Urinary bladder (tissue), 4 donors: ENCODE data around the gene RGMA. TPM values are rescaled to one million over a fixed set of nuclear protein-coding genes. Genes with fewer than 3 reads are reported as not detected.

ENCODE experiments used
- DNase-seq: peaks from one replicate; pipeline ENCODE4 v3.0.0-alpha.2; 2015; ENCODE audit errors: extremely low spot score
- H3K27ac ChIP-seq: one replicate; pipeline ENCODE4 v1.5.1; 2013; ENCODE audit warnings: low read depth, mild to moderate bottlenecking, moderate library complexity
- H3K36me3 ChIP-seq: one replicate; pipeline ENCODE4 v1.6.1; 2013; ENCODE audit warnings: mild to moderate bottlenecking, moderate library complexity; ENCODE audit not compliant: insufficient read depth
- H3K4me1 ChIP-seq: one replicate; pipeline ENCODE4 v1.6.1; 2013; ENCODE audit warnings: mild to moderate bottlenecking, moderate library complexity; ENCODE audit not compliant: insufficient read depth
- H3K4me3 ChIP-seq: one replicate; pipeline ENCODE4 v1.5.1; 2013; ENCODE audit warnings: low read depth, low read length
- WGBS: extraction: QIAGEN DNeasy Blood & Tissue Kit; methylation state at CpG from one replicate; pipeline ENCODE4 v1.1.7; 2013; 5-methylcytosine and 5-hydroxymethylcytosine counted together
- polyA plus RNA-seq: library from polyadenylated mRNA; stranded (reverse); fragments of 200-250 nt; gene quantifications from one replicate; pipeline ENCODE4 v1.2.3, GENCODE V29; 2013
- total RNA-seq: library from RNA; depleted of rRNA; stranded (reverse); fragments of >200 nt; gene quantifications from one replicate; pipeline ENCODE4 v1.2.3, GENCODE V29; 2014
- donor health status: healthy with polysubstance abuse.
- donor health status: healthy.

RGMA gene
- total and polyA plus RNA-seq, 2 donors = 3.4 to 13.6 TPM

- Histone ChIP-seq H3K4me1 (no peaks in the 10 kb centered on the region), H3K4me3 (no peak overlapping the region), H3K36me3 (no peaks in the 10 kb centered on the region), H3K27ac (no peak overlapping the region)
- WGBS = 91% methylated on average over 7 of the region's 7 CpGs
- DNase-seq = no peak
These were observed 32.2 kb downstream of the RGMA start for GRCh38 chr15:93056836-93057235.

- 86% methylated on average over 11 of the region's 11 CpGs for WGBS
- H3K4me3 ChIP-seq = no peak overlapping the region
- no peaks in the 10 kb centered on the region for H3K4me1 ChIP-seq
- H3K36me3 ChIP-seq = no peaks in the 10 kb centered on the region
- H3K27ac ChIP-seq = no peak overlapping the region
- DNase-seq = no peak
These were observed 33.8 kb downstream of the RGMA start for GRCh38 chr15:93055211-93055610.

- H3K4me1 ChIP-seq = no peaks in the 10 kb centered on the region
- 94% methylated on average over 39 of the region's 39 CpGs for WGBS
These were observed 36.7 kb downstream of the RGMA start for GRCh38 chr15:93052090-93052879.

DNA sequence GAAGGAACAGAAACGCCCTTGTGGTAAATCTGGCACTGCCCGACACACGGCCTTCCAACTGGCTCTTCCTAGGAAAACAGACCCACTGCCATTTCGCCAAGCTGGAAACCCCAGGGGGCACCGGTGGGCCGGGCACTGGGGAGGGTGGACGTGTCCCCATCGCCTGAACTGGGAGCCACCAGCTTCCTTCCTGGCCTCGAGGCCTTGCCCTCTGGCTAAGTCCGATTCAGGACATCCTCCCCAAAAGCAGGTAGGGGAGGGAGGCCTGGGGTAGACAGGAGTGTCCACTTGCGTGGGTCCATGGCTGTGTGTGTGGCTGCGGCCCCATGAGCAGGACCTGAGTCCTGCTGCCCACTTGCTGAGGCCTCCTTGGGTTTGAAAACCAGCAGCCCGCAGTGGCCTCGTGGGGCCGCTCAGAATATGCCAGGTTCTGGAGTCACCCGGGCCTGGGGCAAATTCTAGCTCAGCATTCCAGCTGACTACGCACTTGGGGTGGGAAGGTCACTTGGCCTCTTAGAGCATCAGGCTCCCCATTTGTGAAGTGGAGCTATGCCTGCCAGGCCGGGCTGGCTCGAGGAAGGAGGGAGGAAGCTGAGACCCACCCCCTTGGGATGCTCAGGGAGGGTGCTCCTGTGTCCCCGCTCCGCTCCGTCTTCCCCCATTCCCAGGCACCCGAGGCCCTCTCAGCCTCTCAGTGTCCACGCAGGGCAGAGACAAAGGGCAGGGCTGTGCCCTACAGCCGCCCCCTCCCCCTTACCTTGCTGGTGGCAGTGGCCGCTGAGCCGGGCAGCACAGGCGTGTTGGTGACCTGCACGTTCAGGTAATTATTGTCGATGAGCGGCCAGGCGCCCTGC is 37.5 kb downstream of the RGMA start:
- Histone ChIP-seq H3K4me3 (no peak overlapping the region), H3K36me3 (no peaks in the 10 kb centered on the region), H3K4me1 (no peaks in the 10 kb centered on the region), H3K27ac (no peak overlapping the region)
- no peak for DNase-seq
- WGBS = 92% methylated on average over 32 of the region's 32 CpGs

More at GRCh38 chr15:93052090-93052879, 36.7 kb downstream of the RGMA start:
- no peak for DNase-seq
- Histone ChIP-seq H3K27ac (no peak overlapping the region), H3K4me3 (no peak overlapping the region), H3K36me3 (no peaks in the 10 kb centered on the region)

GRCh38 chr15:93050648-93051047 is 38.4 kb downstream of the RGMA start:
- no peak for DNase-seq
- H3K27ac ChIP-seq = no peak overlapping the region
- 93% methylated on average over 13 of the region's 13 CpGs for WGBS
- H3K4me3 ChIP-seq = no peak overlapping the region
- no peaks in the 10 kb centered on the region for H3K4me1 ChIP-seq
- H3K36me3 ChIP-seq = no peaks in the 10 kb centered on the region

DNA sequence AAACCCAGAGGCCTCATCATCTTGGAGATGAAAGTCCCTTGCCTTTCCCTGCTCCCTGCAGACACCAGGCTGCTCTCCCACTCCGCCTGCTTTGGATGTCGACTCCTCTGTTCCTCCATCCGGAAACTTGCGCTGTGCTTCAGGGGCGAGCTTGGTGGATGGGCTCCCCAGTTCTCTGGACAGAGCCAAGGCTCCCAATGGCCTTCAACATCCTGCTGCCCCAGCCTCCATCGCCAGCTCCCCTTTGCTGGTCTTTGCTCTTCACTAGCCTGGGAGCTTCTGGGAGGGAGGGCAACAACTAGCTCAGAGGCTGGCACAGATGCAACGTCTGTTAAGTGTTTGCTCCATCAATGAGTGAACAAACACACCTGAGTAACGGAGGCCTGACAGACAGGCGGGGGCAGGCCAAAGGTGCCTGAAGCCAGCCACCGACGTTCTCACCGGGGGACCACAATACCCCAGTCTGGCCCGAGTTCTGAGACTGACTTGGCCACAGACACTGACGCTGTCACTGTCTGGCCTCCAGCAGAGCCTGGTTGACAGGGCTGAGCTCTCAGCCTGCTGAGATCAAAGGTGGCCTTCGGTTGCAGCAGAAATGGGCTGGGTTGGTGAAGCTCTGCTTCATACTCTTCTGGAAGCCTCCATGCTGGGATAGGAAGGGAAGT is 39.0 kb downstream of the RGMA start:
- Histone ChIP-seq H3K4me1 (no peaks in the 10 kb centered on the region), H3K36me3 (no peaks in the 10 kb centered on the region), H3K27ac (no peak overlapping the region), H3K4me3 (no peak overlapping the region)
- 81% methylated on average over 15 of the region's 15 CpGs for WGBS
- no peak for DNase-seq

DNA sequence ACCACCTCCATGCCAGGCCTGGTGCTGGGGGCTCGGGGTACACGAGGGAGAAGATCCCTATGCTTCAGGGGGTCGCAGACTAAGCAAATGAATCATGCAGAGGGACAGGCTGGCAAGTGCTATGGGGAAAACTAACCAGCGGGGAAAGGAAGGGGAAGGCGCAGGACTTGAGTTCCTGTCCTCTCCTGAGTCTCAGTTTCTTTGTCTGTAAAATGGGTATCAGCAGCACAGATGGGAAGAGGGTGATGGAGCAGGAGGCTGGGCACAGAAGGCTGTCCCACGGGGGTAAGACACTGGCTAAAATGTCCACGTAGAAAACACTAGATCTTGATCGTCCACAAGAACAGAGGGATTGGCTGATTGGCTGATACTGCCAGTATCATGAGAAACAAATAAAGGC is 39.8 kb downstream of the RGMA start:
- Histone ChIP-seq H3K4me1 (no peaks in the 10 kb centered on the region), H3K27ac (no peak overlapping the region), H3K36me3 (no peaks in the 10 kb centered on the region), H3K4me3 (no peak overlapping the region)
- DNase-seq = no peak
- 82% methylated on average over 8 of the region's 8 CpGs for WGBS

DNA sequence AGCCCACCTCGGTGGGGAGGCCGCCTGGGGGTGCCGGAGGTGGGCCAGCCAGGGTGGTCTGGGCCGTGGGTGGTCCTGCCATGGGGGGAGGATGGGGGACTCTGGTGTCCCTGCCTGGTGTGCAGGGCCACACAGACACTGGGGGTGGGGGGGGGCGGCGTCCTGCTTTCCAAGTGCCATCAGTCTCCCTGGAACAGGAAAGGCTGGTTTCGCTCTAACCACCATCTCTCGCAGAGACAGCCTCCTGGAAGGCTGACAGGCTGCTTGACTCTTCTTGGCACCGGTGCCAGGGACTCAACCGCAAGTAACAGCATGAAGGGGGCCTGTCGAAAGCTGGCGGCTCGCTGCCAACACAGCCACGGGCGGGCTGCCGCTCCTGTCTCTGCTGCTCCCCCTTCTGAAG is 40.3 kb downstream of the RGMA start:
- no peak overlapping the region for H3K4me3 ChIP-seq
- DNase-seq = no peak
- no peak overlapping the region for H3K27ac ChIP-seq
- 71% methylated on average over 16 of the region's 16 CpGs for WGBS
- no peaks in the 10 kb centered on the region for H3K36me3 ChIP-seq
- no peaks in the 10 kb centered on the region for H3K4me1 ChIP-seq

DNA sequence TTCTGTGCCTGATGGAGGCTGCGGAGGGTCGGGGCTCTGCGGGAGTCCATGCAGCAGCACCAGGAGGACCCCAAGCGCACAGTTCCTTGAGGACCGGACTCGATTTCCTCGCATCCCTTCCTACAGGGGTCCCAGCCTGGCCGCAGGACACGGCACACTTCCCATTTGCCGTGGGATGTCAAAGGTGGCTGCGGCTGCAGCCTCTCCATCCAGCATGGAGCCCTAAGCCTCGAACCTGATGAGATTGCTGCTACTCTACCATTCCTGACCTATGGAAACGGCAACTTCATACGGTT is 40.6 kb downstream of the RGMA start:
- H3K4me3 ChIP-seq = no peak overlapping the region
- H3K27ac ChIP-seq = no peak overlapping the region
- H3K36me3 ChIP-seq = no peaks in the 10 kb centered on the region
- WGBS = 92% methylated on average over 14 of the region's 14 CpGs
- no peaks in the 10 kb centered on the region for H3K4me1 ChIP-seq
- DNase-seq = no peak

DNA sequence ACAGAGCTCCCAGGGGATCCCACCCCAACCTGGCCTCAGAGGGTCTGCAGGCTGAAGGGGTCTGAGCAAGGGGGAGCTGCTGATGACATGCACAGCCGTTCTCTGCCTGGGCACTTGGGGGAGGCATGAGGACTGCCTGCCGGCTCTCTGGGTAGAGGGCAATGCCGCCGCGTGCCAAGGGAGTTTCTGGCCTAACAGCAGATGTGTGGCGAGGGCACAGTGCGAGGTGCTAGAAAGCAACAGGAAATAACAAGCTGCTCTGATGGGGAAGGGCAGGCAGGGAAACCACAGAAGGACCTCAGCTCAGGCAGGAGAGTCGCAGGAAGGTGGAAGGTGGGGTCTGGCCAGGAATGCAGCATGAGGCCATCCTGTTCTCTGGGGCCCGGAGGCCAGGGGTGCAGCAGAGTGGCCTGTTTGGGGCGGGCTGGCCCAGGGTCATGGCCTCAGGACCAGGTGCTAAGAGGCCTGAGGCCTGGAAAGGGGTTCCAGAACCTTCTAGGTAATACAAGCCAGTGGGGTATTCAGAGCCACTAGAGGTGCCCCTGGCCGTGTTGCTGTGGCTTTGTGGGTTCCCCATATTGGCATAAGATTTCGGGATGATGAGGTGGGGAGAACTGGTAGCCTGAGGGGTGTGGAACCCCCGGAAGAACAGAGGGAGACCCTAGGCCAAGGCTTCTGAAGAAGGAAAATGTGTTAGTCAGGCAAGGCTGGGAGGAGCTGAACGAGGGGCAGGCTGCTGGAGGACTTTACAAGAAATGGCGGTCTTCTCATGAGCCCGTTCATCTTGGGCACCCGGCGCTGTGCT is 41.2 kb downstream of the RGMA start:
- no peaks in the 10 kb centered on the region for H3K4me1 ChIP-seq
- WGBS = 83% methylated on average over 18 of the region's 18 CpGs
- no peaks in the 10 kb centered on the region for H3K36me3 ChIP-seq
- H3K27ac ChIP-seq = no peak overlapping the region
- no peak overlapping the region for H3K4me3 ChIP-seq
- no peak for DNase-seq

DNA sequence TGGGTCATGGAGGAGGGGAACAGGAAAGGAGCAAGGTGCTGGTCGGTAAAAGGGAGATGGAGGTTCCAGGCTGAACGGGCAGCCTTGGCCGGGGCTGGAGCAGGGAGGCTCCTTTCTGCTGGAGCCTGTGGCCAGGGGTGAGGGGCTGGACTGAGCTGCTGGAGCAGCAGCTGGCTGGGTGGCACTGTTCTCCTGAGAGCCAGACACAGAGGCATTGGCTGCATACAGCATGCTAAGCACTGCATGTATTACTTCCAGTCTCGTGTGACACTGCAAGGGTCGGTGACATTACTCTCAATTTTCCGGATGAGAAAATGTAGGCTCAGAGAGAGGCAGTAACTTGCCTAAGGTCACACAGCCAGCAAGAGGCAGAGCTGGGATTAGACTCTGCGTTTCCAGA is 42.3 kb downstream of the RGMA start:
- Histone ChIP-seq H3K4me3 (no peak overlapping the region), H3K27ac (no peak overlapping the region), H3K4me1 (no peaks in the 10 kb centered on the region), H3K36me3 (no peaks in the 10 kb centered on the region)
- DNase-seq = no peak
- whole genome bisulfite sequencing = 76% methylated on average over 7 of the region's 7 CpGs

GRCh38 chr15:93046120-93046519 is 42.9 kb downstream of the RGMA start:
- H3K4me3 ChIP-seq = no peak overlapping the region
- no peaks in the 10 kb centered on the region for H3K36me3 ChIP-seq
- no peak overlapping the region for H3K27ac ChIP-seq
- 98% methylated on average over 4 of the region's 4 CpGs for WGBS
- no peaks in the 10 kb centered on the region for H3K4me1 ChIP-seq
- no peak for DNase-seq

DNA sequence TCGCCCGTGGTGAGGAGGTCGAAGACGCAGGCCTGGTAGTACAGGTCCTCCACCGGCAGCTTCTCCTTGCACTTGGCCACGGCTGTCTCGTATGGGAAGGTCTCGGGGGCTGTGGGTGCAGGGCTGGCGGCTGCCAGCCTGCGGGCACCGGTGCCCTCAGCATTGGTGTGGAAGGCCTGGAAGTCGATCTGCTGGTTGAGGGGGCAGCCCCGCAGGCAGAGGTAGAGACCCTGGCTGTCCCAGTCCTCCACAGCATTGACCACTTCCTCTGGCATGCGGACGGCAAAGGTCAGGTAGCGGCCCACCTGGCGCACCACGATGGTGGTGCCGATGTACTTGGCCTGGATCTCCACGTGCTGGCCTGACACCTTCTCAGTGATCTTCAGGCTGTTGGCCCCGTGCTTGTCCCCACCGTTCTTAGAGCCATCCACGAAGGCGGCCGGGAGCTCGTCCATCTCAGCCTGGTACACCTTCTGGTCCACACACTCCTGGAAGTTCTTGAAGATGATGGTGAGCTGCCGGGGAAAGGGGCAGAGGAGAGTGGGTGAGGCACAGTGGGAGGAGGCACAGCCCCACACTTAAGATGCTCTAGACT is 43.7 kb downstream of the RGMA start:
- DNase-seq = no peak
- 96% methylated on average over 27 of the region's 27 CpGs for WGBS
- Histone ChIP-seq H3K4me1 (no peaks in the 10 kb centered on the region), H3K4me3 (no peak overlapping the region), H3K27ac (no peak overlapping the region), H3K36me3 (no peaks in the 10 kb centered on the region)
